HG03354 (cell line): ENCODE measurements around the gene TOLLIP.

Experiments
- ATAC-seq: cut with Tn5 transposase; IDR thresholded peaks from one replicate; pipeline ENCODE4 v1.9.1; 2021; ENCODE audit warnings: mild to moderate bottlenecking; ENCODE audit not compliant: unreplicated experiment, poor library complexity, severe bottlenecking

The TOLLIP gene

GRCh38 chr11:1226226-1226985, 83.0 kb downstream of the TOLLIP start:
- ATAC-seq: no peak

GRCh38 chr11:1225386-1226225, 83.8 kb downstream of the TOLLIP start:
- ATAC-seq: no peak

- no peak for ATAC-seq
These were observed 84.7 kb downstream of the TOLLIP start for GRCh38 chr11:1224491-1225385.
